HG03565 (cell line): ENCODE data around the gene AKAP6.

Experiments
- ATAC-seq: cut with Tn5 transposase; IDR thresholded peaks from one replicate; pipeline ENCODE4 v1.9.1; 2021; ENCODE audit warnings: mild to moderate bottlenecking, moderate library complexity; ENCODE audit not compliant: unreplicated experiment

AKAP6 gene

DNA sequence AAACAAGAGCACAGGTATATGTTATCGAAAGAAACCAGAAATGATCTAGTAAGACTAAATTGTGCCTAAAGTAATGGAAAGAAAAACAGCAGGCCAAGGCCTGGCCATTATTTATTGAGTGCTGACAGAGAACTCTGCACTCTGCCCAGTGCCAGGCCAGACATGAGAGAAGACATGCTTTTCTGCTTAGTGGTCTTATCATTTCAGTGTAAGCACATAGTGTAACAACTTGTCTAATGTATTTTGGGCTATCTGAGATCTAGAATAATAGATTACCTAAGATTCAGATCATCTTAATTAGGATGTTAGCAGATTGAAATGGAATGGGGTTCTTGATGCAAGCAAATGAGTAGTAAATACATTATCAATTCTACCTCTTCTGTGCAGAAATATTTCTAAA is 278.3 kb downstream of the AKAP6 start:
- no peak for ATAC-seq

DNA sequence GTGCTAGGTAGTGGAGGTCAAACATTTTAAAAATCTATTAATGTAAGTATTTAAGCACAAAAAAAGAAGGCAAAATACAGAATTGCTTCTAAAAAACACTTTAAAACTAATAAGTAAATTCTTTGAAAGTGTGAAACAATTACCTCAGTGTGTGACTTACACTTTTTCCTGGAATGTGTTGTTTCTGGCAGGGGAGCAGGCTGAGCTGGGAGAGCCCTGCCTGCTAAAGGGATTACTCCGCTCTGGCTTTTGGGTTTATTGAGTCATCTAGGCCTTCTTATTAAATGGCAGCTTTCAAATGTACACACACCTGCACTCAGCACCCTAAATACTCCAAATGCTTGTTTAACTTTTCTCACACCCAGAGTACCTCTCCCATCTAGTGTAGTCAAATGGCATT is 279.8 kb downstream of the AKAP6 start:
- no peak for ATAC-seq

DNA sequence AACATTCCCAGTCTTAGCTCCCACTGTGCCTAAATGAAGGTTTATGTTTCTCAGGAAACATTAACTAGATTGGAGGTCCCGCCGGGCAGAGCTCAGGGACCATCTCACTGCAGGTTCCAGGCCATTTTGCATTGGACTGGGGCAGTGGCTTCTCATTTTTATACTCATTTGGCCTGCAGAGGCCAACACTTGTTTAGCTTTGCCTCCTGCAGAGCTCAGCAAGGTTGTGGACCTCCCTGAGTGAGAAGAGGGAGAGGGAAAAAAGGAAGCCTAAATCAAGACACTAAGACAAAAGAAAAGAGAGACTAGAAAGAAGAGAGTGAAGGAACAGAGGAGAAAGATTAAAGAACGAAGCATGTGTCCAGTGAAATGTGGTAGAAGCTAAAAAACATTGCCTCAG is 280.3 kb downstream of the AKAP6 start:
- no peak for ATAC-seq

DNA sequence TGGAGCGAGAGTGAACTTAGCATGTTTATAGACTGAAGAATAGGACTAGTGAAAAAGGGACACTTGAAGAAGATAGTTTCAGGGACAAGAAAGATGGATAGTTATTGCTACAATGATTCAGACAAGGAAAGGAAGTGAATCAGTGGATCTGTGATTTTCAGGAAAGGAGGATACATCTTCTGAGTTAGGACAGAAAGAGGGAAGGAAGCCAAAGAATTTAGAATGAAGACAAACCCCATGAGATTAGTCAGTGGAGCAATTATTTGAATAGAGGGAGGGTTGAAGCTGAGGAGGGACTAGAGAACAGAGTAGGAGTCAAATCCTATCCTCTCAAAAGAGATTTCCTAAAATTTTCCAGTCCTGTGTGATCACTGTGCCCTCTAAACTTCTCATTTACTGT is 282.7 kb downstream of the AKAP6 start:
- no peak for ATAC-seq

DNA sequence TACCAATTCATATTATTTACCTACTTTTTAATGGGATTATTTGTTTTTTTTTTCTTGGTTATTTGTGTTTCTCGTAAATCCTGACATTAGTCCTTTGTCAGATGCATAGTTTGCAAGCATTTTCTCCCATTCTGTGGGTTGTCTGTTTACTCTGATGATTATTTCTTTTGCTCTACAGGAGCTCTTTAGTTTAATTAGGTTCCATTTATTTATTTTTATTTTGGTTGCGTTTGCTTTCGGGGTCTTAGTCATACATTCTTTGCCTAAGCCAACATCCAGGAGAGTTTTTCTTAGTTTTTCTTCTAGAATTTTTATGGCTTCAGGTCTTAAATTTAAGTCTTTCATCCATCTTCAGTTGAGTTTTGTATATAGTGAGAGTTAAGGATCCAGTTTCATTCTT is 289.9 kb downstream of the AKAP6 start:
- no peak for ATAC-seq

DNA sequence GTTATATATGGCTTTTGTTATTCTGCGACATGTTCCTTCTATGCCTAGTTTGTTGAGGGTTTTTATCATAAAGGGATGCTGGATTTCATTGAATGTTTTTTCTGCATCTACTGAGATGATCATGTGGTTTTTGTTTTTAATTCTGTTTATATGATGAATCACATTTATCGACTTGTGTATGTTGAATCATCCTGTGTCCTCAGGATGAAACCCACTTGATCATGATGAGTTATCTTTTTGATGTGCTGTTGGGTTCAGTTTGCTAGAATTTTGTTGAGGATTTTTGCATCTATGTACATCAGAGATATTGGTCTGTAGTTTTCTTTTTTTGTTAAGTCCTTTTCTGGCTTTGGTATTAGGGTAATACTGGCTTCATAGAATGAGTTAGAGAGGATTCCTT is 291.2 kb downstream of the AKAP6 start:
- no peak for ATAC-seq

DNA sequence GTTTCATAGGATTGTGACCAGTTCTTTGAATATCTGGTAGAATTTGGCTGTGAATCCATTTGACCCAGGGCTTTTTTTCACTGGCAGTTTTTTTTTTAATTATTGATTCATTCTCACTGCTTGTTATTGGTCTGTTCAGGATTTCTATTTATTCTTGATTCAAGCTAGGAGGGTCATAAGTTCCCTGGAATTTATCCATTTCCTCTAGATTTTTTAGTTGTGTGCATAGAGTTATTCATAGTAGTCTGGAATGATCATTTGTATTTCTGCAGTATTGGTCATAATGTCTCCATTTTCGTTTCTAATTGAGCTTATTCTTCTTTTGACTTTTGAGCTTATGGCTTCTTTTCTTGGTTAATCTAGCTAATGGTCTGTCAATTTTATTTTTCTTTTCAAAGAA is 291.6 kb downstream of the AKAP6 start:
- no peak for ATAC-seq

DNA sequence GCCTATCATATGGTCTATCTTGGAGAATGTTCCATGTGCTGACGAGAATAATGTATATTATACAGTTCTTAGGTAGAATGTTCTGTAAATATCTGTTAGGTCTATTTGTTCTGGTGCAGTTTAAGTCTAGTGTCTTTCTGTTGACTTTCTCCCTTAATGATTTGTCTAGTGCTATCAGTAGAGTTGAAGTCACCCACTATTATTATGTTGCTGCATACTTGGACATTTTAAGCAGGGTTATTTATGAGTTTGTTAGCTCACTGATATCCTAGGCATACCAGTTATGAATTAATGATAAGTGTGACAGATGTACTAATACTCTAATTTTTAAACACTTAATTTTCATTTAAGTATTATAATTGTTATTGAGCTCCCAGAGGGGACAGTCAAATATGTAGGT is 292.5 kb downstream of the AKAP6 start:
- no peak for ATAC-seq

DNA sequence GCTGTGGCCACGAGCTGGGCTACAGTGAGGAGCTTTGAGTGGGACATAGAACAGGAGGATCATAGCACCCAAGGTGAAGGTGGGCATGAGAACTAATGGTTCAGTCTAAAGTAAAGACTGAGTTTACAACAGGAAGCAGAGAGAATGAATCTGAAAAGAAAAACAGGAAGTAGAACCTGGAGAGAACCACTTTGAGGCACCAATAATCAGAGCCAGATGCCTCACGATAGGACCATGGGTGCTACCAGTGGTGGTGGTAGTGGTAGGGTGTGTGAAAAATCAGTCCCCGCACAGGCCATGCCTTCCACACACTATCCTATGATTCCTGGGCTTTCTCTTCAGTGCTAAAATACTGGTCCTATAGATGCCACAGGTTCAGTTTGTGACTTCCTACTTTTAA is 293.6 kb downstream of the AKAP6 start:
- ATAC-seq = peak; percentile 53

DNA sequence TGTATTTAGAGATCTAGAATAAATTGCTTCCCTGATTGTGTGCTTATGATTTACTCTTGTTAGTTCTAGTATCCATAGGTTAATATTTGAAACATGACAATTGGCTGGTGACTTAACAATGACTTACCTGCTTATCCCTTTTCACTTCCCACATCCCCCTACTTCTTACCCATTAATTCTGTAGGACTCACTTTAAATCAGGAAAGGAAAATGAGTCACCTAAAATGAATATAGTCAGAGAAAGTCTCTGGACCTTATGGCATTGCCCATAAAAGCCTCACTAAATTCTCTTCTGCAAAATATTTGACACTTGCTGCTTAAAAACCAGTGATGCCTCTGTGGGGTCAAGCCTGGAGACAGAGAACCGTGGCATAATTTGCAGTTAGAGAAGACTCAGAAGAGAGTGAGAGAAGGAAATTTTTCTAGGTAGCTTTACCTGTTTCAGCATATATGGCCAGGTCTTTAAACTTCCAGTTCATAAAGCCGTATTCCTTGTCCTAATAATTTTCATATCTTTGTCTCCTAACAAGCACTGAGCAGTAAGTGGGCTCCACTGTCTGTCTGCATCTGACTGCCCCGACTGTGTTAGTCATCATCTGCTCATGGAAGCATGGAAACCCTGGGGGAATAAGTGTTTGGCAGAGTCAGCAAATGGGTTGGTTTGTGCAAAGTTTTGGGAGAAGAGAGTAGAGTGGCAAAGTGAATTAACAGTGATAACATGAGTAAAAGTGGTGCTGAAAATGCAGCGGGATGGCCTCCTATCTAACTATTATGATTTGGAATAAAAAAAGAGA is 294.4 kb downstream of the AKAP6 start:
- ATAC-seq = no peak

DNA sequence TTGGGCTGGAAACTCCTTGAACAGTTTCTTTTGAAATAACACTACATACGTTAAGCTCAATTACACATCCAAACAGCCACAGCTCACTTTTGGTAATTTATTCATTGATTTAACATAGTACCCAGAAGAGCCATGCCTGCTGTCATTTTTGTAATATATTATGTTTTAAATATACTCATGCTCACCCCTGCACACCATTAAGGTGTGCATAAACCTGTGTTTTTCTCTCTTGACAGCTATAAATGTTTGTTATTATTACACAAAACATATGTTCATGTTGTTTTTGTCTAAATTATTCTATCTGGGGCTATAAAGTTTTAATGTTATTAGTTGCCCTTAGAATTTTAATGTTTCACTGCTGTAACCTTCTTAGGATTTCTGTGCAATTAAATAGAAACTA is 296.1 kb downstream of the AKAP6 start:
- ATAC-seq = no peak

DNA sequence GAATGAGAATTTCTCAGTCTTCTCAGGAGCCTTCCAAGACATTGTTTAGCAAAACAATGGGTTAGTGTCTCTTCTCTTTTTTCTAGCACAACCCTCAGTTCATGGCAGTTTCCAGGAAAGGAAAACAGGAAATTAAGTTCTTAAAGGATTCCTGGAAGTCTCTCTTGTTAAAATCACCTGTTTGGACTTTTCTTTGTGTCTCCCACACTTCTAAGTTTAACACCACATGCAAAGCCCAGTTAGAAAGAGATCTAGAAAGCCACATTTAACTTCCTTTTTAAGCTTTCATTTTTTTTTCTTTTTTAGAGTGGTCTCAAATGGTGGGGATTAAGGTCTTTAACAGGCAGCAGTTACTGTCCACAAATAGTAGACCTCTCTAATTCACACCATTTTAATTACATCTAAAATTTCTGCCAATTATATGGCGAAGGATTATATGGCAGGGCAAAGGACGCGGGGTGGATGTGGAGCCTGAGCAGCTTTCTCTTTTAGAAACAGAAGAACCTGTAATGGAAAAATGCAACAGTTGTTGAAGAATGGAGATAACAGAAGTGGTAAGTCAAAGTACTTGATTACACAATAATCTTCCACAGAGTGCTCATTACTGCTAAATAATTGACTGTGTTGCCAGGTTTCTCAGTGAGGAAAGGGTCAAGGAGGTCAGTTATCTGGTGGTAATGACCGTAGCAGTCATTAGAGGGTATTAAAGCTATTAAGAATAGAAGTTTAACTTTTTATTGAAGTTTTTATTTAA is 298.6 kb downstream of the AKAP6 start:
- ATAC-seq = no peak

DNA sequence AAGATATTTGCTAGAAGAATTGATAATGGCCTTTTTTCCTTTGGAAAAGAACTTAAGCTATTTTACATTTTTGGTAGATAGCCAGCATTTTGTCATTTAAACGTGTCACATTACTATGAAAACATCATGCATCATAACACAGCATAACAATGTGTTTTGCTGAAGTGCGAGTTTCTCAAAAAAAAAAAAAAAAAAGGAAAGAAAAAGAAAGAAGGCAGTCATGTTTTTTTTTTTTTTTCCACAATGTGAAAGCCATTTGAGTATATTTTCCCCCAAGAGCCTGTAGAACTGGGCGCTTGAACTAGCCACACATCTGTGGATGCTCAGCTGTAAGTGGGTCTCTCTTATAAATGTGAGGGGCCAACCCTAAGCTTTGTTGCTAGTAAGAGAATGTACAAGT is 300.1 kb downstream of the AKAP6 start:
- ATAC-seq = no peak

DNA sequence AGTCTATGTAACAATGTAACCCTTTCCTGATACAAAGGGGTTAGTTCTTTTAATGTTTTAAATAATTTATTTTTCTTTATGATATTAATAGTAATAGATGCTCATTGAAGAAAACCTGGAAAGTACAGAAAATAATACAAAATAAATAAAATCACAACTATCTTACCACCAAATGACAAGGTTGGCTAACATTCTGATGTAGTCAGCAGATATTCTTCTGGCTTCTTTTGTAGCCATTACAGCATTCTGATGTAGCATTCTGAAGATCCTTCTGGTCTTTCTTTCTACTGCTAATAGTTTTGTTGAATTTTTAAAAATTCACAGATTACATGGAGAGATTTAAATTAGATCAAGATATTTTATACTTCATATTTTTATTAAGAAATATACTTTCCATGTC is 301.6 kb downstream of the AKAP6 start:
- no peak for ATAC-seq

DNA sequence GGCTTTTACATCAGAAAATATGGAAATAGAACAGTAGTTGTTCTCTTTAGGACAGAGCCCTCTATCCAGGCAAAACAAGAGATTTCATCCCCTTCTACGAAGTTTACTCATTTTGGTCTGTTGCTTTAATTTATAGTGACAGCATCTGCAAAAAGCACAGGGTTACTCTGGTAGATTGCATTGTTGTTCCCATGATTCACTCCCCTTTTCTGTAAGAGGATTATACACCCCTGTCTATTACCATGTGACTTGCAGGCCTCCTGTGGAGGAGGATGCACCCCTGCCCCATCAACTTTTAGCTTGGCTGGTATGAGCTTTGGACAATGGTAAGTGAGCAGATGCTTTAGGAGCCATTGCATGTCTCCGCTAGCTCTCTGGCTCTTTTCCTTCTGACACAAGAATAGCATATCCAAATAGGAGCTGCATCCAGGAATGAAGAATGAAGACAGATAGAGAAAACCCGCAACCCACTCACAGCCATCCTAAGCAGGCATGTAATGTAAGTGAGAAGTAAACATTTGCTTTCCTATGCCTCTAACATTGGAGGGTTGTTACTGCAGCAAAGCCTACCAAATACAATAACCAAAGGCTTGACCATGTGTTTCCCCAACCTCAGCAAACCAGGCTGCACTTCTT is 304.2 kb downstream of the AKAP6 start:
- no peak for ATAC-seq

DNA sequence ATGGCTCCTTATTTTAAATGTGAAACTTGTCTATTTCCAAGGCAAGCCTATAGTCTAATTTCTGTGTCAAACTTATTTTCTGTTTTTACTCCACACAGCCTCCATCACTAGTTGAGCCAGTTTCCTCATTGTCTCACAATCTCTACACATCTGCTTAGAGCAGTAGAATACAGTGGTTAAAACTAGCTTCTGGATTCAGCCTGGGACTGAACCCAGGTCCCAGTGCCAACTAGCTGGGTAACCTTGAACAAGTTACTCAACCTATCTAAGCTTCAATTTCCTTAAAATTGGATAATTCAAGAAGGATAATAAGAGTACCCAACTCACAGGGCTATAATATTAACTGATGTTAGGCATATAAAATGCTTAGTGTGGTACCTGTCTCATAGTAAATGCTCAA is 304.8 kb downstream of the AKAP6 start:
- no peak for ATAC-seq

DNA sequence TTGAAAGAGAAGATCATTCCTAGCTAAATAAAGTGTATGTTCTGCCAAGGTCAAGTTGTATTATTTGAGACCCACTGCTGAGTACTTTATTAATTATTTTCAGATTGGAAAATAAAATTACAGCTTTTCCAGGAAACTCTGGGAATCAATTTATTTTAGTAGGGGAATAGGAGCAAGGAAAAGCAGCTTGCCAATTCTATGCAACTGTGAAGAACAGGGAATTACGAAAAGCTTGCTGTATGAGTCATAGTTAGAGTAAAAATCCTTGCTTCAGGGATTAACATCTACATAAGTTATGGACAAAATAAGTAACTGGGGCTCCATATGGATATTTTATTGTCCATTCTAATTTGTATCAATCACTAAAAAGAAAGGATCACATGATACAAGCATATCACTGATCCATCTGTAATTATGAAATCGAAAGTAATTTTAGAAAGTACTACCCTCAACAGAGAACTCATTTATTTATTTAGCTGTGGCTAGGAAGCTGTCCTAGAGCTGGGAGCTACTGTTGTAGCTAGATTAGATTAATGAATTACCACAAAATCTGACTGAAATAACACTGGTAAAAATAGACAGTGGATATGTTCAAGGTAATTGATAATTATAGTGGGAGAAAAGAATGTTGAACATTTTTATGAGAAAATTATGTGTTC is 306.1 kb downstream of the AKAP6 start:
- peak; percentile 62 for ATAC-seq

DNA sequence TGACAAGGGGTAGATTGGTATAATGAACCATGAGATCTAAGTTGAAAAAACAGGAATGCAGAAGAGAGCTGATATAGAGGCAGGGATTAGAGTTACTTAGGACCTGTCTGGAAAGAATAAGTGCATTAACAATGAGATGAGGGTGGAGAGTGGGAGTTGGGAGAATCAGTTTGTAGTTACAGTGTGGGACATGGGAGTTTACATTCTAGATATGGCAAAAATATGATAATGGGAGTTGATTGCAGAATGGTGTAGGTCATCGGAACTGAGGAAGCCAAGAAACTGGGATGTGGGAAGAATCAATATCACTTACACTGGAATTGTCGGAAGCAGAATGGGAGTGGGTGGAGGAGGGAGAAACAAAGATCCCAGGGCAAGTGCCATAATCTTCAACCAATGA is 308.5 kb downstream of the AKAP6 start:
- no peak for ATAC-seq

DNA sequence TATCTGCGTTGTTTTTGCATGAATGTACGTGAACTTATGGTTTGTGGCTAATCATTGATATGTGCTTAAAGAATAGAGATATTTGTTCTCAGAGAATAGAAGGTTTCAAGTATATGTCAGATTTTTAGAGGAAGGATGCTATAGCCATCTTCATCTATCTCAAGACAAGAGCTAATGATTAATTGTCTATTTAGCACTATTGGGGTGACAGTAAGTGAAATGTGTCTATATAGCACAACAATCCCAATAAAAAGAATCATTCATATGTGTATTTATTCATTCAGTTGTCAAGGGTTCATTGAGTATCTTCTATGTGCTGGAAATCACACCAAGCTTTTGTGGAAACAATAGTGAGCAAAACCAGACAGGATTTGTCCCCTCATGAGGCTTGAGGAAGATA is 310.1 kb downstream of the AKAP6 start:
- ATAC-seq = no peak

DNA sequence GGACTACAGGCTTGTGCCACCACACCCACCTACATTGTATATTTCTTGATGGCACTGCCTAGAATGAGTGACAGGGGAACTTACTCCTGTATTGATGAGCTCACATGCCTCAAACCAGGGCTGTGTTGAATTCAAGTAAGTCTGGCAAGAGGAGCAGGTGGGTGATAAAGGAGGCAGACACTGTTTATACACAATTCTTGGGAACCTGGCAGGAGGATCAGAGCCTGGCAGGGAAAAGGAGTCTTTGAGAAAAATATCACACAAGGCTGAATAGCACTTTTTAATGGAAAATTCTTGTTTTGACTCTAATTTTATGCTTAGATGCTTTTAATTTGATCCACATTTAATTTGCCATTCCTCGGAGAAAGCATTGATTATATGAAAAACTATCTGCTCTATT is 316.5 kb downstream of the AKAP6 start:
- ATAC-seq = no peak

DNA sequence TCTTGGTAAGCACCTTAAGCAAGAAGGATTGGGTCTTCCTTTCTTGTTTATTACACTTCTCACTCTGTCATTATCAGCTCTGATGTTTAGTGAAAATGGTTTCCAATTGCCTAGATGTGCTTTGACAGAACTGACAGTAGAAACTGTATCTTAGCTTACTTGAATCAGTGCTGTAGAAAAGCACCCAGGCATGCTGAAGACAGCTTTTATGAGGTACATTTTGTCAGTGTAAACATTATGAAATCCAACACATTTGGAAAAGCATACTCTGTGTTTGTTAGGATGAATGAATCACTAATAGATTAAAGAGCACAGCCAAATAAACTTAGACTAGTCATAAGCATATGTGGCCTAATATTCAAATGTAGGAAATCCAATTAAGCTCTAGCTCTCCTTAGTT is 319.3 kb downstream of the AKAP6 start:
- ATAC-seq = no peak

DNA sequence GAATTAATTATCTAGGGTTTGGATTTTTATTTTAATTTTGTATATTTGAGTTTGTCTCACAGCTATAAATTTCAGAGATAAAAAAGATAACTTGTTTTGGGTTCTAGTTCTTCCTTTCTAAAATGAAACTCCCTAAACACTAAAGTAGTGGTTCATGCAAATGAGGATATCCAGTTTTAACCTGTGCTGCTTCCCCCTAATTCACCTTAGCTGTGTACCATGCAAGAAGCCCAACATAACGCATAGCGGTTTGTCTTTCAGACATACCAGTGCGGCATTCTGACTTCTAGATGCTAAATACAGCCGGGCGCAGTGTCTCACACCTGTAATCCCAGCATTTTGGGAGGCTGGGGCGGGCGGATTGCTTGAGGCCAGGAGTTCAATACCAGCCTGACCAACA is 320.9 kb downstream of the AKAP6 start:
- ATAC-seq = no peak
